ENCODE results near the gene SLC45A2.

DNA sequence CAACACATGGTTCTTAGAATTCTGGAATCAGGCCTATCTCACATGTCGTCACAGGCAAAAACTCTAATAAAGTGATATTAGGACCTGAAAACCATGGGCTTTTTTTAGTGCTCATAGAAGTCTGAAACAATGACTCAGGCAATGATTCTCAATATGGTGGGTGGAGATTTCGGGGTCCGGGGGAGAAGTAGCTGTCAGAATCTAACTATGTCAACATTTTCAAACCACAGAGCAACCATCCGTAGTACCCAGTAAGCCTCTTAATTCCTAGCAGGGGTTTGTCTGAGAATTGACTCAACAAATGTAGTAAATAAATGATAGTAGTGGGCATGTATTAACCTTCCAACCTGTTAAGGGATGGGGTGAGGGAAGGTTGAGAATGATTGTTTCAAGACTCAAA is 20.7 kb upstream of the SLC45A2 start:
- TF ChIP-seq POLR2A (IDR thresholded peaks at IDR 0.05) (no peak), POLR2AphosphoS5 (IDR thresholded peaks at IDR 0.05) (no peak)
- TF ChIP-seq, protein P1, sequence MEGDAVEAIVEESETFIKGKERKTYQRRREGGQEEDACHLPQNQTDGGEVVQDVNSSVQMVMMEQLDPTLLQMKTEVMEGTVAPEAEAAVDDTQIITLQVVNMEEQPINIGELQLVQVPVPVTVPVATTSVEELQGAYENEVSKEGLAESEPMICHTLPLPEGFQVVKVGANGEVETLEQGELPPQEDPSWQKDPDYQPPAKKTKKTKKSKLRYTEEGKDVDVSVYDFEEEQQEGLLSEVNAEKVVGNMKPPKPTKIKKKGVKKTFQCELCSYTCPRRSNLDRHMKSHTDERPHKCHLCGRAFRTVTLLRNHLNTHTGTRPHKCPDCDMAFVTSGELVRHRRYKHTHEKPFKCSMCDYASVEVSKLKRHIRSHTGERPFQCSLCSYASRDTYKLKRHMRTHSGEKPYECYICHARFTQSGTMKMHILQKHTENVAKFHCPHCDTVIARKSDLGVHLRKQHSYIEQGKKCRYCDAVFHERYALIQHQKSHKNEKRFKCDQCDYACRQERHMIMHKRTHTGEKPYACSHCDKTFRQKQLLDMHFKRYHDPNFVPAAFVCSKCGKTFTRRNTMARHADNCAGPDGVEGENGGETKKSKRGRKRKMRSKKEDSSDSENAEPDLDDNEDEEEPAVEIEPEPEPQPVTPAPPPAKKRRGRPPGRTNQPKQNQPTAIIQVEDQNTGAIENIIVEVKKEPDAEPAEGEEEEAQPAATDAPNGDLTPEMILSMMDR (IDR thresholded peaks at IDR 0.05) = no peak

All from breast epithelium (tissue), 3 donors.